HPDE6-E6E7 (cell line): ENCODE measurements around the gene SPART.
"Not testable (repeated sequence)": the region's sequence is repeated elsewhere in the genome, so short reads cannot be mapped to it uniquely, and the experiment has no call there.

Experiments
- DNase-seq: peaks from one replicate; pipeline ENCODE4 v3.0.0; 2011; ENCODE audit warnings: missing footprints; ENCODE audit errors: extremely low spot score

SPART gene

DNA sequence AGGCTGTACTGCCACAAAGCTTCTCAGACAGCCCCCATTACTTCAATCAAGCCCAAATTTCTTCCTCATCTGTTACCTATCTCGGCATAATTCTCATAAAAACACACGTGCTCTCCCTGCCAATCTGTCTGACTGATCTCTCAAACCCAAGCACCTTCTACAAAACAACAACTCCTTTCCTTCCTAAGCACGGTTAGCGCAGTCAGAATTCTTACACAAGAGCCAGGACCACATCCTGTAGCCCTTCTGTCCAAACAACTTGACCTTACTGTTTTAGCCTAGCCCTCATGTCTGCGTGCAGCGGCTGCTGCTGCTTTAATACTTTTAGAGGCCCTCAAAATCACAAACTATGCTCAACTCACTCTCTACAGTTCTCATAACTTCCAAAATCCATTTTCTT, 26.4 kb downstream of the SPART start:
- not testable (repeated sequence) for DNase-seq

DNA sequence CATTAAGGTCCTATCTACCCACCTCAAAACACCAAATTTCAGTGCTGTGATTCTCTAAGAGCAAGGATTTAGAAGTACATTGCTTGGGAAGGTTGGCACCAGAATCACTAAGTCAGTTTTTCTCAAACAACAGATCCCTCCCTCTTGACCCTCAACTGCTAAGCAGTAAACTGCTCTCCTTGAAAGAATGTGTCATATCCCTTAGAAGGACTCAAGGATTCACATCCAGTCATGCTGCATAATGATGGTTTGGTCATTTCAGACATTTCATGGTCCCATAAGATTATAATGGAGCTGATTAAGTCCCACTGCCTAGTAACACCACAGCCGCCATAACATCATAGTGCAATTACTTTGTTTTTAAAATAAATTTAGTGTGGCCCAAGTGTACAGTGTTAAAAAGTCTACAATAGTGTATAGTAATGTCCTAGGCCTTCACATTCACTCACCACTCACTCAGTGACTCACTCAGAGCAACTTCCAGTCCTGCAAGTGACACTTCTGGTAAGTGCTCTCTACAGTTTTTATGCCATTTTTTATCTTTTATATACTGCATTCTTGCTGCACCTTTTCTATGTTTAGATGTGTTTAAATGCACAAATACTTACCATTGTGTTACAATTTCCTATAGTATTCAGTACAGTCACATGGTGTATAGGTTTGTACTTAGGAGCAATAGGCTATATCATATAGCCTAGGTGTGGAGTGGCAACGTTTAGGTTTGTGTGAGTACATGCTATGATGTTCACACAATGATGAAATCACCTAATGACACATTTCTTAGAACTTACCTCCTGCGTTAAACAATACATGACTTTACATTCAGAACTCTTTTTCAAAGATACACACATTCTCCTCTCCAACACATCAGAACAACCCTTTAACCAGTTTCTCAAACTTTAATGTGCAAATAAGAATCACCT, 32.9 kb downstream of the SPART start:
- no peak for DNase-seq

DNA sequence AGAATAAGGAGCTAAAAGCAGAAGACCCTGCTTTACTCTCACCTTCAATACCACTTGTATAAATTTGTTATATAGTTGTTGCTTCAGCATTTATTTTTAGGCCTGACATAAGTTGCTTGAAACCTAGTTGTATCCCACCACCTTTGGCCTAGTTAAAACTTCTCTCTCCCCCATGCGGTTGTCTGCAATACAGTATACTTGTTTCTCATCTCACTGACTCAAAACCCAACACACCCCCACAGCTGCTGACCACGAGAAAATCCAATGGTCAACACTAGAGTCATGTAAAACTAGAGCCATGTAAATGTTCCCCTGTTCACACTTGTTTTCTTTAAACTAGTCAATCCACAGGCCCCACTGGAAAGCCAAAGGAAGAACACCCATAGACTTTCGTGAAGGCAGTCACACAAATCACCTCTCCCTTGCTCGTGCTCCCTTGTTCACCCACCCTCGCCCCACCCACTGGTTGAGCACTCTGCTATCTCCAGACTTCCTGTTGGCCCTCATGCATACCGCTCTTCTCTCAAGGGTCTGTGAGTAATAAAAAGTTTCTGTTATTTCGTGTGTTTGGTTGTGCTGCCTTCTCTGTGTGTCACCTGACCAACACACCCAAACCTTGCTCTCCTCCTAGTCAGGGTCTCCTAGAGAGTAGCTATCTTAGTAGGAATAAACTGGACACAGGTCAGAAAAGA, 35.6 kb downstream of the SPART start:
- DNase-seq, result no peak

DNA sequence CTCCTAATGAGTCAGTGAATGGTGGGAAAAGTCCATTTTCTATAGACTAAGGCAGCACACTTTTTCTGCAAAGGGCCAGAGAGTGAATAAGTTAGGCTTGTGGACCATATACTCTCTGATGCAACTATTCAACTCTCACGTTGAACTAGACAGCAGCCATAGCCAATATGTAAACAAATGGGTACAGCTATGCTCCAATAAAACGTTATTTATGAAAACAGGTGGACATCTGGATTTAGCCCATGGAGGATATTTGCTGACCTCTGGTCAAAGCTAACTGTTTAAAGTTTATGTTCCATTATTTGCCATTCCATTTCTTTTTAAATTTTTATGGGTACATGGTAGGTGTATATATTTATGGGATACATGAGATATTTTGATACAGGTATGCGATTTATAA, 43.9 kb downstream of the SPART start:
- DNase-seq, result no peak

DNA sequence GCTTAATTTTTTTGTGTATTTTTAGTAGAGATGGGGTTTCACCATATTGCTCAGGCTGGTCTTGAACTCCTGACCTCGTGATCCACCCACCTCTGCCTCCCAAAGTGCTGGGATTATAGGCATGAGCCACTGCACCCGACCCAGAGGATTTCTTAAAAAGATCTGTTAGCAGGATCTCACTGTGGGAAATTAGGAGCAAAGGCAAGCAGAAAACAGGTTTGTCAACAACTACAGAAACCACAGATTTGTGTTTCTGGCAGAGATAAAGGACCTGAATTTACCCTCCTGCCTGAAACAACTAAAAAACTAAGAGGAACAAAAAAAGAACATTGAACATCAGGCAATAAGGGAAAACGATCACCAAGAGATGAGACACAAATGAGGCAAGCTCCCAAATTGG, 46.7 kb downstream of the SPART start:
- not testable (repeated sequence) for DNase-seq

DNA sequence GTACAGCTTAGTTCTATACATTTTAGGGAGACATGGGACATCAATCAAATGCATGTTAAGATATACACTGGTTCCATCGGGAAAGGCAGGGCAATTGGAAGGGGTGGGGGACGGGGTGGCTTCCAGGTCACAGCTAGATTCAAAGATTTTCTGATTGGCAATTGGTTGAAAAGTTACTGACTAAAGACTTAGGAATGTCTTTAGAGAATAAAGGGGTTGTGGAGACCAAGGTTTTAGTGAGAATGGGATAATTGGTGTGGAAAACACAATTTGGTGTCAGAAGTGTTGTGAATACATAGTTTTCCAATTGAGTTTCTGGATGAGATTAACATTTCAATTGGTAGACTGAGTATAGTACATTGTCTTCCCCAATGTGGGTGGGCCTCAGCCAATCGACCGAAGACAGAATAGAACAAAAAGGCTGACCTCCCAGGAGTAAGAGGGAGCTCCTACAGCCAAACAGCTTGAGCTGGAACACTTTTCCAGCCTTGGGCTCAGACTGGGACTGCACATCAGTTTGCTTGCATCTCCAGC, 47.6 kb downstream of the SPART start:
- DNase-seq, result no peak

DNA sequence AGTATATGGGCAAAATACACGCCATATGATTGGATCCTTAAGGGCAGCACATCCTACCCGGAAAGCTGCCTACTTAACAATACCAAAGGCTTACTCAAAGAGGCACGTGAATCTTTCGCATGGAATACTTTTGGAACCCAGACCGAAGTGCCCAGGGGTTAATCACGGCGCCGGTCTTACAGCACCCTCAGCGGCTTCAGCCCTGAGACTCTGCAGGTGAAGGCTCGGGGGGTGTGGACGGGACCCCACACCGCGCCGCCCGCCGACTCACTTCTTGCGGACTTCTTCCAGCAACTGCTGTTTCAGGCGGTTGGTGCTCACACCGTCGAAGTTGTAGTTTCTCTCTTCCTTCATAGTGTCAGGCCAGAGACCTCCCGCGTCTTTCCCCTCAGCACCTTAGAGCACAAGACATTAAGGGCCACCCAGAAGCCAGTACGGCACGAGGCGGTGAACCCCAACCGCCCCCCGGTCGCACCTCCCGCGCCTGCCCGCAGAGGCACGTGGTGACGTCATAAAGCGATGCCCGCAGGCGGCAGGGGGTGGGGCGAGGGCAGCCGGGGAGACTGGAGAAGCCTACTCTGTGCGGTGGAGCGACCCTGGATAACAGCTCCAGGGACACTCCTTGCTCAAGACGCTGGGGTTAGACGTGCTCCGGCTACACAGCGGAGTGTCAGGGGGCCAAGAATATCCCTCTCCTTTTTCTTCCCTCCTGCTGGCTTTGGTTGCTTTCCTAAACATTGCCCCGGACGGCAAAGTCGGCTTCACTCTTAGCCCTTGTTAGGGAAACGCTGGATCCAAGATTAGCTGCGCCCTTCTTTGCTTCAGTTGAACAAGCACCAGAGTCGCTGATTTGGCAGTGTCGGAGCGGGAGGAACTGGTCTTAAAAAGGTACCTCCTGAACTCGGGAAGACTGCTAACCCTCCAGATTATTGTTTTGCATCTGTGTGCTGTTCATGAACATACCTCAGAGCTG, 48.5 kb downstream of the SPART start, which contains the start of gene CCDC169:
CCDC169 (minus strand) TSS at position 449 of the 973 bp plus-strand sequence; CDS start at position 354, 95 bp downstream.
- peak; percentile 20 for DNase-seq

DNA sequence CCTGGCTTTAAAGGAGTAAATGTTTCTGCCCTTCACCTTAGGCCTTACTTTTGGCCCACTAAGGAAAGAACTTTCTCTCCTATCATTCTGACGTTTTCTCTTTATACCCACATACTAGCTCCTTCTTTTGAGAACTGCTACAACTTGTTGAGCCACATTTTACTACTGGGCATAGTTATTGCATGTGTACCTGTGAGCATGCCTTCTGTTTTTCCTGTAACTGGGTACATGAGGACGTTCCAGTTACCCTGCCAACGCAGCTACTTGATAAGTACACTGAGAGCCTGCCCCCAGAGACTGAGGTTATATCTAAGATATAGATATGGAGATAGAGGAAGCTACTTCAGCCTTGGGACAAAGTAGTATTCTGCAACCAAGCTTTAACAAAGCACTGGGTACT, 52.1 kb downstream of the SPART start:
- no peak for DNase-seq

DNA sequence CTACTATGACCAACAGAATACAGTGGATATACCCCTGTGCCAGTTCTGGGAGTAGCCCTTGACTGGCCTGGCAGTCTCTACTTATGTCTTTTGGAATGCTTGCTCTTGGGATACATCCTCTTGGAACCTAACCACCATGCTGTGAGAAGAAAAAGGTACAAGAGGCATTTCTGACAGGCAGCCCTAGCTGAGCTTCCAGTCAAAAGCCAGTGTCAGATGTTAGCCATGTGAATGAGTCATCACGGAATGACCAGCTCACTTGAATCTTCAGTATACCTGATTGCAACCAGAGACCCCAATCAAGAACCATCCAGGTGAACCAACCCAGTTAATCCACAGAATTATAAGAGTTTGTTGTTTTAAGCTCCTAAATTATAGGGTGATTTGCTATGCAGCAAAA, 52.7 kb downstream of the SPART start:
- DNase-seq, result no peak

DNA sequence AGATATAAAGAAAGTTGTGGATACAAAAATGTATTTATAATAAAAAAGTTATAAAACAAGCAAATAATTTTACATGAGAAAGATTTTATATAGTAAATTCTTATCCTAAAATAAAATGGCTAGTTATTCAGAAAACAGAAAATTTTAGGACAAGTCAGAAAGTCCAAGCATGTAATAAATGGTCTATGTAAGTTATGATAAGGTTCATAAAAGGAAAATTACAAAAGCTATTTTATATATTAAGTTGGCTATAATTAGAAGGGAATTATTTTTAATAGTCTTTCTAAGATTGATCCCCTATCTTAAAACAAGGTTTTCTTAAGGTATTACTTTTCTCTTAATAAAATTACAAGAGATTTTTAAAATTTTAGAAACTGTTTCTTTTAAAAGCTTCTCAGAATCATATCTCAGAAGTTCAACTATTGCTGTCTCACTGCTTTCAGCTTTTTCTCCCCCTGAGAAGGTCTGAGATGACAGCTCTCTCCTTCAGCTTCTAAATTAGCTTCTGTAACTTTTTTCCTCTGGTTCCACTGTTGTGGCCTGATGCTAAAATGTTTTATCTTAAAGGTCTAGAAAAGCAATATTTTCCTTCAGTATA, 57.3 kb downstream of the SPART start:
- DNase-seq, result no peak

DNA sequence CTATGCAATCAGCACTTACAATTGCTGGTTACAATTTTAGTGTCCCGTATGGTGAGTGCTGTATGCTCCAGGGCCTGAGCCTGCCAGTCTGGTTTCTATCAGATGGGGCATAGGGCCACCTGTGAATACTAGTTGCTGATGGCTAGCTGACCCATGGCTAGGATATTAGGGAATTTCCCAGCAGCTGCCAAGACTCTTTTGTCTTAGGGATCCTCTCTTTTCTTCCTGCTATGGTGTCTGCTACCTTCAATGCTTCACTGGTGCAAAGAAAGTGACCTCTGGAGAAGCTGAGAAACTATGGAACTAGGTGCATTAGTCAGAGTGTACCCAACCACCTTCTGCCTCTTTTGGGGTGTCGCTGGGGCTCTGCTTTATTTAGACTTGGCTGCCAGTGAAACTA, 60.2 kb downstream of the SPART start:
- no peak for DNase-seq

DNA sequence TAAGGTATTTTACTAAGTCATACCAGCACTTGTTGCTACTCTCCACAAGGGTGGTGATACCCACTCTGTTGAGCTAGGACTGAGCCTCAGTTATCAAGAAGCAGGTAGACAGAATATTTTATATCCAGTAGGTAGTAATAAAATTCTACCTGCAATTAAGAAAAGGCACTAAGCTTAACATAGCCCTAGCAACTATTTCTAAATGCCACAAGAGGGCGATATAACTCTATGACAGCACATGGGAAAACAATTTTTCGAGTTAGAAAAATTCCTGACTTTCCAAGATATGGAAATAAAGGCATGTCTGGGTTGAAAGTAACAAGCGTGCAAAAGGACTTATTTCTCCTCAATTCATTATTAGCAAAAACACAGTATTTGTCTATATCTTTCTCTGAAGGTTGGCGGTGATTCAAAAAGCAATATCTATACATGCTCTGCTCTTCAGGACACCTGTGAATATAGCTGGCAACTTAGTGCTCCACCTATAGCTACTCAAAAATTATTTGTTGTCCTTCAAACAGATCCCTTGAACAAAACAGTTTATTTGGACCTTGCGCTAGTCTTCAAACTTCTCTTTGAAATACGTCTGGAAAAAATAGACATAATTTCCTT, 63.3 kb downstream of the SPART start:
- DNase-seq, result no peak

DNA sequence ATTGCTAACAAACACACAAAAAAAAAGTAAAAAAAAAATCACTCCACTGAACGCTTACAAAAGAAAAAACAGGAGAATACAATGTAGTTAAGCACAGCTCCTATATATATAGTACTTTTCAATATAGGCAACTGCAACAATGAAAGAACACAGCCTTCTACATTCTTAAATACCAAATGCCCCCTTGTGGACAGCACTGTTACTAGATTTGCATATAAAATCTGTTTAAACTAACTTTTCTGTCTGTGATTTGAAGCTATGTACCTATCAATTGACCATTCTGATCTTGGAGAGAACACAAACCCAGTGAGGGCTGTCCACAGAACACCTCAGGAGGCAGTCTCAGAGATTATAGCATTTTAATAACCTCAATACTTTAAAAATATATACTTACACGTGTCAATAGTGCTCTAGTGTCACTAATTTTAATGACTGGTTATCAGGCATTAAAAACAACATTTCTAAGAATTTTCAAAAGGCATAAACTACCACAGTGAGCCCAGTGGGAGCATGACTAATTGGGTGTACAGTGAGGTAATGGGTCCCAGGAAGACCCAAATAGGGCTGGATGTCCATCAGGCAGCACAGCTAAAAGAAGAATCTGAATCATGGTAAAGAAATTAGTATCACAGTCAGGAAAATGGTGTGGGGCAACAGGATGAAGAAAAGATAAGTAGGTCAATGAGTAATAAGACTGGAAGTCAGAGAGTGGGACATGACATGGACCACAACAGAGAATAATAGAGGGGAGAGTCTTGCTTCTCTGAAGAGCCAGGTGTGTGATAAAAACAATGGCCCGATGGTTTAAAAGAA, 70.8 kb downstream of the SPART start:
- no peak for DNase-seq

DNA sequence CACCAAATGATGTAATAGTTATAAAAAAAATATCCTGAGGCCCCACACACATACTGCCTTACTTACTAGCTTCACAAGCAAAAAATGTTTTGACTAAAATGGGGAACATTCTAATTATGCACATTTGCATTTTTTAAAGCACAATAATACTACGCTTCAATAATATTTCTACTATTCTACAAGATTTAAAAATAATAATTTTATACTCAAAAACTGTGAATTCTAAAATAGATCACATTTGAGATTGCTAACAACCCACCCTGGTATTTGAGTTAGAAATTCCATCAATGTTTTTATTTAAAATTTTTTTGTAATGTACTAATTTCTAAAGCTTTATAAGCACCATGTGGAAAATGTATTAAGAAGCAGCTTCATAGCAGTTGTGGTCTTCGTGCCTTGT, 72.8 kb downstream of the SPART start:
- no peak for DNase-seq

DNA sequence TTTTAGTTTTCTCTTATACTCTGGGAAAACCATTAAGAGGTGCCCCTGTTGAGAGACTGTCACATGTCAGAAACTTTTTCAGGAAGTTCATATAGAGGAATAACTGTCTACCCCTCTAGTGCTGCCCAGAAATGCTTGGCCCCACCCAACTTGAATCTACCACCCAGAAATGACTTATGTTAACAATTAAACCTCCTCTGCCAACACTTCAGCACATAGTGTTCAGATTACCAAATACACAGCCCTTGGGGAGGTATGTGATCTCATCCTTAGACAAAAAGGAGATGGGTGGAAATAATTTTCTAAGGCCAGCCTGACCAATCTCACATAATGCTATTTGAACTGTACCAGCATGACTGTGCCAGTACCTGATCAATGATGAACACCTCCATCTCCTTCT, 84.2 kb downstream of the SPART start:
- no peak for DNase-seq

DNA sequence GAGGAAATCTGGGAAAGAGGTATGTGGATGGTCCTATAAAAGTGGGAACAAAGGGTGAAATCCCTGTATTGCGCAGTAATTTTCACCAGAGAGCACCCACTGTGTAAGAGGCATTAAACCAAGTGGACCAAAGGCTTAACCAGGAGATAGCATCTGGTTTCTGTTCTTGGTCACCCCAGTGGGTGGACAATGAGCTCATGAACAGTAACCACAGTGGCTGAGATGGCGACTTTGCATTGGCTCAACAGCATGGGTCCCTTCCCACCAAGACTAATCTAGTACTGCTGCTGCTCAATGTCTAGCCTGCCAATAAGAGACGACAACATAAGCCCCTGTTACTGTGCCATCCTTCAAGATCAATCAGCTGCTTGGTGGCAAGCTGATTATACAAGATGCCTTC, 85.2 kb downstream of the SPART start:
- no peak for DNase-seq

DNA sequence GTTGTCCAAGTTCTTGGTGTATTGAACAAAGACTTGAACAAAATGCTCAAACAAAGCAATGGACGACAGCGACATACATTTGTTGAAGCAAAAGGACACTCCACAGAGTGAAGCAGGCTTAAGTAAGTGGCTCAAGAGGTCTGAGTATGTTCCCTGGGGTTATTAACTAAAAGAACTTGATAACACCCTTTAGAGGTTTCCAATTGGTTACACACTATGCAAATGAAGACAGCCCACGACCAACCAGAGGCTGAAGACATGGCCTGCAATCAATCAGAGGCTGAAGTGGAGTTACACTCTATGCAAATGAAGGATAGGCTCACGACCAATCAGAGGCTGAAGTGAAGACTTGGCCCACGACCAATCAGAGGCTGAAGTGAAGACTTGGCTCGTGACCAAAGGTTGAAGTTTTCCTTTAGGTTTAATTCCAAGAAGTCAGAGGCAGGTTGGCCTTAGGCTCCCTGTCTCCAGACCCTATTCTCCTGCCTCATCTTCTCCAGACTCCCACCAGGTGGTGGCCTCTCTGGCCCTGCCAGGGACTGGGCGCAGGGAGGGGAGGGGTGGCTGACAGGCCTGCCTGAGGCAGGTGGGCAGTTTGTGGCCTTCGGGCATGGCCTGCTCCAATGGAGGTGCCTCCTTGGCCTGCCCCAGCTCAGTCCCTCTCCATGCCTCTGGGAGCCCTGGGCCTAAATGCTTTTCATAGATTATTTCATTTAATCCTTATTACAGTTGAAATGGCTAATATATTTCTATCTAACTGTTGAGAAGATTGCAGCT, 86.6 kb downstream of the SPART start:
- DNase-seq, result no peak

DNA sequence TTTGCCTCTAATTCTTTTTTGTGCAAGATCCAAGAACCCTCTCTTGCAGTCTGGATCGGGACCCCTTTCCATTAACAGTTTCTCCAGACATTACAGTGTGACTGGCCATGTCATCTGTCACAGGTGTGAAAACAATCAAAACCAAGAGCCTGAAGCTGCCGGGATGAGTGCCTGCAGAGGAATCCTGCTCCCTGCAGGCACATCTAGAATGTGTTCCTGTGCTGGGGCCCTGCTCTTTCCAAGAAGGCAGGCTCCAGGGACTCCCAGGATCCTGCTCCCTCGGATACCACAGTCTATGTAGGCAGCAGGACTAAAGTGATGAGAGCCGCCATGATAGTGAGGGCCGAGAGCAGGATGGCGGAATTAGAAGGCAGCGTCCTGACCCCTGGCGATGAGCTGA, 87.4 kb downstream of the SPART start:
- DNase-seq, result no peak
